Thoracic aorta (tissue), 2 donors: ENCODE measurements around the gene DAND5. TPM values are rescaled to one million over a fixed set of nuclear protein-coding genes. Genes with fewer than 3 reads are reported as not detected.

Experiments used
- ATAC-seq: fragments of 150-250 bp; one replicate; pipeline ENCODE4 v1.8.0; 2017; ENCODE audit warnings: low read depth; ENCODE audit not compliant: insufficient number of reproducible peaks, low FRiP score
- DNase-seq: peaks from one replicate; pipeline ENCODE4 v3.0.0-alpha.2; 2020; ENCODE audit warnings: low spot score
- H3K27ac ChIP-seq, 2 donors: fragments of 200-600 bp; sonication (generic); 1 replicate in 1 of 2; 2 replicates in 1 of 2; pipeline ENCODE4 v1.5.1; 2016; ENCODE audit warnings: mild to moderate bottlenecking in 2 of 2, moderate library complexity in 2 of 2
- H3K27me3 ChIP-seq: fragments of 200-600 bp; sonication (generic); replicated peaks from 2 replicates; pipeline ENCODE4 v1.6.0; 2016; ENCODE audit warnings: mild to moderate bottlenecking; ENCODE audit not compliant: insufficient read depth
- H3K36me3 ChIP-seq: fragments of 200-600 bp; sonication (generic); one replicate; pipeline ENCODE4 v1.5.1; 2016
- H3K4me1 ChIP-seq, 2 donors: fragments of 200-600 bp; sonication (generic); 1 replicate in 1 of 2; 2 replicates in 1 of 2; pipeline versions ENCODE4 v1.5.1 to v1.6.0; 2016; ENCODE audit warnings: low read depth in 2 of 2, mild to moderate bottlenecking in 1 of 2; ENCODE audit not compliant: control insufficient read depth in 1 of 2
- H3K4me3 ChIP-seq: fragments of 200-600 bp; sonication (generic); 2 replicates; pipeline ENCODE4 v1.5.1; 2016; ENCODE audit warnings: mild to moderate bottlenecking
- H3K9me3 ChIP-seq: fragments of 200-600 bp; sonication (generic); 2 replicates; pipeline ENCODE4 v1.5.1; 2016
- total RNA-seq, 2 donors: library from RNA; depleted of rRNA; stranded (reverse); fragments of >200 nt; gene quantifications; one replicate each; pipeline versions ENCODE4 v1.1.0 to v1.2.3, GENCODE V29; 2016
- TF ChIP-seq, protein P1 (sequence below): fragments of 200-600 bp; sonication (generic); IDR thresholded peaks from one replicate; pipeline ENCODE4 v1.5.1; 2019; ENCODE audit warnings: antibody characterized with exemption

DAND5 gene, protein sequence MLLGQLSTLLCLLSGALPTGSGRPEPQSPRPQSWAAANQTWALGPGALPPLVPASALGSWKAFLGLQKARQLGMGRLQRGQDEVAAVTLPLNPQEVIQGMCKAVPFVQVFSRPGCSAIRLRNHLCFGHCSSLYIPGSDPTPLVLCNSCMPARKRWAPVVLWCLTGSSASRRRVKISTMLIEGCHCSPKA
- not detected for total RNA-seq

DNA sequence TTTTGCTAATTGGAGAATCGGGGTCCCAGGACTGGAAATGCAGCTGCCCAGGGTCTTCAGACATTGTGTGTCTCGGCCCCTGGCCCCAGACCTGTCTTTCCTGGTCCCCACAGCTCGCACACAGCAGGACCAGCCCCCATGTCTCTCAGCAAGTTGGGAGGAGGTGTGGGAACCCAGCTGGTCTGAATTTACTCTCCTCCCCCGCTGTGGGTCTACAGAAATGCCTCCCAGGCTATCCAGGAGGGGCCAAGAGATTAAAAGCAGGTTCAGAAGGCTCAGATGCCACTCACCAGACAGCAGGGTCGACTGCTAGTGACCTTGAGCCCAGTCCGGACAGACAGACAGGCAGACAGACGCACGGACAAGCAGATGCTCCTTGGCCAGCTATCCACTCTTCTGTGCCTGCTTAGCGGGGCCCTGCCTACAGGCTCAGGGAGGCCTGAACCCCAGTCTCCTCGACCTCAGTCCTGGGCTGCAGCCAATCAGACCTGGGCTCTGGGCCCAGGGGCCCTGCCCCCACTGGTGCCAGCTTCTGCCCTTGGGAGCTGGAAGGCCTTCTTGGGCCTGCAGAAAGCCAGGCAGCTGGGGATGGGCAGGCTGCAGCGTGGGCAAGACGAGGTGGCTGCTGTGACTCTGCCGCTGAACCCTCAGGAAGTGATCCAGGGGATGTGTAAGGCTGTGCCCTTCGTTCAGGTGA, at the start of gene DAND5:
Gene DAND5 (plus strand): TSS at position 285 of the 697 bp plus-strand sequence. CDS start 85 bp downstream, at position 370.
- H3K9me3 ChIP-seq: no peaks in the 10 kb centered on the region
- DNase-seq (no peak), ATAC-seq (no peak)
- peak within 1 kb of the TSS in 1 of 2 donors; percentile 3 for H3K27ac ChIP-seq
- H3K4me3 ChIP-seq: no peak within 1 kb of the TSS
- no peaks in the 10 kb centered on the region for H3K36me3 ChIP-seq
- H3K4me1 ChIP-seq: peaks cover 0 to 9% of the 10 kb centered on the region in 2 donors
- TF ChIP-seq, protein P1, sequence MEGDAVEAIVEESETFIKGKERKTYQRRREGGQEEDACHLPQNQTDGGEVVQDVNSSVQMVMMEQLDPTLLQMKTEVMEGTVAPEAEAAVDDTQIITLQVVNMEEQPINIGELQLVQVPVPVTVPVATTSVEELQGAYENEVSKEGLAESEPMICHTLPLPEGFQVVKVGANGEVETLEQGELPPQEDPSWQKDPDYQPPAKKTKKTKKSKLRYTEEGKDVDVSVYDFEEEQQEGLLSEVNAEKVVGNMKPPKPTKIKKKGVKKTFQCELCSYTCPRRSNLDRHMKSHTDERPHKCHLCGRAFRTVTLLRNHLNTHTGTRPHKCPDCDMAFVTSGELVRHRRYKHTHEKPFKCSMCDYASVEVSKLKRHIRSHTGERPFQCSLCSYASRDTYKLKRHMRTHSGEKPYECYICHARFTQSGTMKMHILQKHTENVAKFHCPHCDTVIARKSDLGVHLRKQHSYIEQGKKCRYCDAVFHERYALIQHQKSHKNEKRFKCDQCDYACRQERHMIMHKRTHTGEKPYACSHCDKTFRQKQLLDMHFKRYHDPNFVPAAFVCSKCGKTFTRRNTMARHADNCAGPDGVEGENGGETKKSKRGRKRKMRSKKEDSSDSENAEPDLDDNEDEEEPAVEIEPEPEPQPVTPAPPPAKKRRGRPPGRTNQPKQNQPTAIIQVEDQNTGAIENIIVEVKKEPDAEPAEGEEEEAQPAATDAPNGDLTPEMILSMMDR: no peak
- H3K27me3 ChIP-seq: no peaks in the 10 kb centered on the region

DNA sequence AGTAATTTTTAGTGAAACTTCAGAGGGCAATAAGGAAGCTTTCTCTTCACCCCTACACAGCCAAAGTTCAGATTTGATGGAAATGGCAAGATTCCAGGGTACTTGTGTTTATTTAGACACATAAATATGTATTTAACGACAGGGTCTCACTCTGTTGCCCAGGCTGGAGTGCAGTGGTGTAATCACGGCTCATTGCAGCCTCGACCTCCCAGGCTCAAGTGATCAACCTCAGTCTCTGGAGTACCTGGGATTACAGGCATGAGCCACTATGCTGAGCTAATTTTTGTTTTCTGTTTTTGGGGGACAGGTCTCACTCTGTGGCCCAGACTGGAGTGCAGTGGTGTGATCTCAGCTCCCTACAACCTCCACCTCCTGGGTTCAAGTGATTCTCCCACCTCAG, 48.3 kb upstream of the DAND5 start:
- ATAC-seq (no peak), DNase-seq (no peak)
- H3K36me3 ChIP-seq: peaks cover 34% of the 10 kb centered on the region
- TF ChIP-seq, protein P1: no peak
- no peaks in the 10 kb centered on the region for H3K9me3 ChIP-seq
- no peak overlapping the region for H3K27ac ChIP-seq
- H3K4me1 ChIP-seq: peaks cover 3 to 4% of the 10 kb centered on the region in 2 donors
- H3K27me3 ChIP-seq: no peaks in the 10 kb centered on the region
- no peak overlapping the region for H3K4me3 ChIP-seq

DNA sequence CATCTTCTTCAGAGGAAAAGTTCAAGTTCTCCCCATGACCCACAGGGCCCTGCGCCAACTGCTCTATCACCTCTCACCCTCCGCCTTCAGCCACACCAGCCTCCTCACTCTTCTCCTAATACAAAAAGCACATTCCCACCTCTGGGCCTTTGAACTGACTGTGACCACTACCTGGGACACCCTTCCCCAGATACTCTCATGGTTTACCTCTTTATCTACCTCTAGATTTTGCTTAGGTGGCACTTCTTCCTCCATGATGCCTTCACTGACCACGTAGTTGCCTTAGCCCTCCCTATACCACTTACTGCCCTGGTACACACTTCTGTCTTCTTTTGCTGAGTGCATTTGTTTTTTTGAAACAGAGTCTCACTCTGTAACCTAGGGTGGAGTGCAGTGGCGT, 46.4 kb upstream of the DAND5 start:
- TF ChIP-seq, protein P1: no peak
- peaks cover 44% of the 10 kb centered on the region for H3K36me3 ChIP-seq
- DNase-seq: no peak
- no peak overlapping the region for H3K27ac ChIP-seq
- no peaks in the 10 kb centered on the region for H3K27me3 ChIP-seq
- ATAC-seq: no peak
- no peak overlapping the region for H3K4me3 ChIP-seq
- no peaks in the 10 kb centered on the region for H3K9me3 ChIP-seq
- H3K4me1 ChIP-seq: peaks cover 3 to 4% of the 10 kb centered on the region in 2 donors

DNA sequence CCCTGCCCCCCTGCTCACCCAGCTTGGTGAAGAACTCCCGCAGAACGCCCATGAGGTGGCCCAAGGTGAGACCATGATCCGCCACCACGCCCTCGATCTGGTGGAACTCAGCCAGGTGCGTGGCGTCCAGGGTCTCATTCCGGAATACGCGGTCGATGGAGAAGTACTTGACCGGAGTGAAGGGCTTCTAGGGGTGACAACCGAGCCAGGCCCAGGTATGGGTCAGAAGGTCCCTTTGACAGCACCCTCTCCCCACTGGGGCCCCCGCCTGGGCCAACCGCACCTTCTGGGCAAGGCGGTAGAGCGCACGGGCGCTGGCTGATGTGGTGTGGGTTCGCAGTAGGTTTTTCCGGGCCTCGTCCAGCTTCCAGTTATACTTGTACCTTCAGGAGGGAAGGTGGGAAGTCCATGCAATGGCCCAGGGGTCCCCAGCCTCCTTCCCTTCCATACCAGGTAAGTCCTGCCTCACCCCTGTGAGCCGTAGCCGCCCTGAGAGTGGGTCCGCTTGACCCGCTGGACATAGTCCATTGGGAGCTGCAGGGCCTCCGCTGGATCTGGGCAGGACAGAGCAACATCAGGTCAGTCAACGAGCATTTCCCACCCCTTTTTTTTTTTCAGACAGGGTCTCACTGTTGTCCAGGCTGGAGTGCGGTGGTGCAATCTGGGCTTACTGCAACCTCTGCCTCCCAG, 44.6 kb upstream of the DAND5 start:
- Histone ChIP-seq H3K27ac (no peak overlapping the region), H3K27me3 (no peaks in the 10 kb centered on the region), H3K4me3 (no peak overlapping the region), H3K9me3 (no peaks in the 10 kb centered on the region), H3K36me3 (peaks cover 57% of the 10 kb centered on the region), H3K4me1 (no peaks in the 10 kb centered on the region)
- no peak for ATAC-seq
- DNase-seq: no peak
- TF ChIP-seq, protein P1: no peak

DNA sequence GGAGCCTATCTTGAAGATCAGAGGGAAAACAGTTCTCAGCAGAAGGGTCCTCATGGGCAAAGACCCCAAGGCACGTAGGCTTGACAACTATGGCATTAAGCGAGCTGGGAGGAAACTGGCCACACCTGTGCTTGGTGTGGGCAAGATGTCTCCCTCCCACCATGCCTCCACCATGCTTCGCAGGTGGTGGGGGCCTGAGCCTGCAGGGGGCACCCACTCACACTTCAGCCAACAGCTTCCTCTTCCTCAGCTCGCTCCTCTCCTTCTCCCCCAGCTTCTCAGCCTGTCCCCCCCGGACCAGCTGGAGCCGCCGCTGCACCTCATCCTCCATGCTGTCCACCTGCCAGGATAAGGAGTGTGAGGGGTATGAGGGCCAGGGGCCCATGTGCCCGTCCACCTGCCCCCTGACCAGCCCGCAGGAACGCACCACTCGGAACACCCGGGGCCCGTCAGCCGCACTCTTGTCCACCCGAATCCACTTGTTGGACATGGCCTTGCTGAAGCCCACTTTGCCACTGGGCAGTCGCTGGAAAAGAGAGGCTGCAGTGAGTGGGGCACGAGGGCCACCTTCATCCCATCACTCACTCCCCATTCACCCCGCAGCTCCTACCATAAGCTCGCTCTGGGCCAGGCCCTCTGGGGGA, 39.3 kb upstream of the DAND5 start:
- ATAC-seq (no peak), DNase-seq (no peak)
- no peaks in the 10 kb centered on the region for H3K9me3 ChIP-seq
- H3K27me3 ChIP-seq: no peaks in the 10 kb centered on the region
- peaks cover 6 to 13% of the 10 kb centered on the region in 2 donors for H3K4me1 ChIP-seq
- no peak overlapping the region for H3K27ac ChIP-seq
- peaks cover 38% of the 10 kb centered on the region for H3K36me3 ChIP-seq
- H3K4me3 ChIP-seq: no peak overlapping the region
- TF ChIP-seq, protein P1: no peak
